A549 treated with AZD9567 at 1 μM for 4 hours (cell line): ENCODE results near the gene TIPRL. TPM values are rescaled to one million over a fixed set of nuclear protein-coding genes. Genes with fewer than 3 reads are reported as not detected.

Source experiments
- total RNA-seq: library from RNA; stranded (reverse); fragments of 200-300 nt; extraction: Qiagen RNA extraction; gene quantifications from 5 replicates; pipeline ENCODE4 v1.2.3, GENCODE V29; 2022; ENCODE audit not compliant: insufficient read depth

The TIPRL gene
- total RNA-seq = 32.3 to 38.2 TPM (median 35.5 TPM) in 5 replicates

DNA sequence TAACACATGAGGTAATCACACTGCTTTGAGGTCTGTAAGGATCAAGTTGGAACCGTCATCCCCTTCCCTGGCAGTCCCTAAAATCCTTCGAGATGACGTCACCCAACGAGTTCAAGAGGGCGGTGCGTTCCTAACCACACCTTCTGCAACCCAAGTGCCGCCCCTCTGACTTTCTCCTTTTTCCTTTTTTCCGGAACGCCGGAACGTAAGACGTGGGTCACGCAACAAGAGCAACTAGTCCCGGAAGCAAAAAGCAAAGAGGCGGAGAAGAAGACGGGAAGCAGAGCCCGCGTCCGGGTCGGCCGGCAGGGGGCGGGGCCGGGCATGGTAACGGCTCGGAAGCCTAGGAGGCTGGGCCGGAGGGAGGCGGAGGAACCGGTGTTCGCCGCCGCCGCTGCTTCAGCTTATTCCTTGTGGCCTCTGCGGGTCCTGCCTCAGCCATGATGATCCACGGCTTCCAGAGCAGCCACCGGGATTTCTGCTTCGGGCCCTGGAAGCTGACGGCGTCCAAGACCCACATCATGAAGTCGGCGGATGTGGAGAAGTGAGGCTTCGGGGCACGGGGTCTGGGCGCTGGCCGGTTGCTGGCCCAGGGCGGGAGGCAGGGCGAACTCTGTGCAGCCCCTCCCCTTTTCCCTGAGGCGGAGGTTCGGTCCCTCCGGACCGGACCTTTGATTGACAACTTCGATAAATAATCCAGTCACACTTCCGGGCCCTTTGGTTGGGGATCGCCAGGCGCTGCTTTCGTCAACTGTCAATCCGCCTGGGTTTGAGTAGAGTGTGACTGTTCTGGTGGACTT lies at the start of gene TIPRL:
Gene TIPRL, plus strand, starts transcription at position 325 of the 800 bp plus-strand sequence. Its CDS starts 116 bp downstream, at position 441.

DNA sequence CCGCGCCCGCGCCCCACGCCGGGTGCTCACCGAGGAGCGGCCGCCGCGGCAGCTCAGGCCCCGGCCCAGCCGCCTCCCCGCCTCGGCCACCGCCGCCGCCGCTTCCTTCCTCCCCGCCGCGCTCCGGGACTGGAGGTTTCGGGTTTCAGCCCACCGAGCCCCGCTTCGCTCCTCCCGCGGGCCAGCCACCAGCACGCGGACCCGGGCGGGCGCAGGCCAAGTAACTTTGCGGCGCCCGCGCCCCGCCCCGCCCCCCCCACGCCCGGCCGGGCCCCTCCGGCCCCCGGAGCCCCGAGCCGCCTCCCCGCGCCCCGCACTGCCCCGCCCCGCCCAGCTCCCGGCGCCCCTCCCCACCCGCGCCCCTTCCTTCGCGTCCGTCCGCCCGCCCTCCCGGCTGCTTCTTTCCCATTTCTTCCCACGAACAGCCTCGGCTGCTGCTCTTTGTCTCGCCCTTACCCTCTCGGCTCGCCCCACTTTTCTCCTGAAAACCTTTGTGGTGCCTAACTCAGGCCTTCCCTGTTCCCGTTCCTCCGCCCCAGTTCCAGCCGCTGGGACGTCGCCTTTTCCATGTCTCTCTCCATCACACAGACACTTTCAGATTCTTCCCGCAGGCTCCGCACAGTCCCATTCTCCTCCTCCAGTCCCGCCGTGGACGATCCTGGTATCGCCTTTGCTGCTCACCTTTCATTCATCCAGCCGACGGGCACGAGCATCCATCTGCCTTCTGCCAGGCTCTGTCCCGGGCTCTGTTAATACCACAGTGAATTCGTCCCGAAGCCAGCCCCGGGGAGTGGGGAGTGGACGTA lies 41.9 kb upstream of the TIPRL start, which contains the start of gene GPR161:
Gene GPR161, minus strand, starts transcription at position 222 of the 806 bp plus-strand sequence. CDS start 32,080 bp downstream, outside the sequence.

GRCh38 chr1:168225476-168226190 lies 46.9 kb downstream of the TIPRL start, which contains the start of gene SFT2D2:
SFT2D2 (plus strand) TSS chr1:168226004; CDS start chr1:168226080, 76 bp downstream.

Other genes with a start within 250 kb of the TIPRL start
- 21.5 to 25.9 TPM (median 23.4 TPM) in 5 replicates for gene DCAF6, start 242.3 kb upstream of the TIPRL start, total RNA-seq
- 53.8 to 79.1 TPM (median 74.3 TPM) in 5 replicates for gene MPC2, start 241.9 kb upstream of the TIPRL start, total RNA-seq
- gene GPR161, start 42.0 kb upstream of the TIPRL start, total RNA-seq = 9.5 to 16.5 TPM (median 16.1 TPM) in 5 replicates
- 11.0 to 16.2 TPM (median 11.8 TPM) in 5 replicates for gene SFT2D2, start 47.0 kb downstream of the TIPRL start, total RNA-seq
- 0.65 to 0.80 TPM (median 0.69 TPM) in 4 of 5 replicates, not detected in the other for gene TBX19, start 101.9 kb downstream of the TIPRL start, total RNA-seq